Non-pigmented ciliary epithelial cell (primary cell): ENCODE data around the gene RGS12.

Source experiments
- DNase-seq: peaks from one replicate; pipeline ENCODE4 v3.0.0-alpha.2; 2010; ENCODE audit warnings: low read depth

The RGS12 gene

GRCh38 chr4:3312362-3312761, 19.5 kb downstream of the RGS12 start:
- DNase-seq = no peak

- no peak for DNase-seq
Measured at GRCh38 chr4:3313139-3313538, 20.3 kb downstream of the RGS12 start.

- DNase-seq = no peak
Measured at GRCh38 chr4:3313556-3314228, 20.9 kb downstream of the RGS12 start.

- DNase-seq = no peak
Measured at GRCh38 chr4:3314706-3315260, 22.0 kb downstream of the RGS12 start.

- no peak for DNase-seq
Measured at GRCh38 chr4:3315566-3315965, 22.7 kb downstream of the RGS12 start.

- no peak for DNase-seq
Measured at GRCh38 chr4:3316146-3316545, 23.3 kb downstream of the RGS12 start.

GRCh38 chr4:3317011-3317655, 24.3 kb downstream of the RGS12 start:
- DNase-seq = no peak

- no peak for DNase-seq
Measured at GRCh38 chr4:3317656-3318211, 24.9 kb downstream of the RGS12 start.

GRCh38 chr4:3318561-3319021, 25.8 kb downstream of the RGS12 start:
- no peak for DNase-seq

- no peak for DNase-seq
Measured at GRCh38 chr4:3320361-3321023, 27.7 kb downstream of the RGS12 start.

- DNase-seq = no peak
Measured at GRCh38 chr4:3321295-3321889, 28.6 kb downstream of the RGS12 start.

GRCh38 chr4:3322059-3322550, 29.3 kb downstream of the RGS12 start:
- no peak for DNase-seq

GRCh38 chr4:3323071-3323481, 30.3 kb downstream of the RGS12 start:
- no peak for DNase-seq

GRCh38 chr4:3324093-3324815, 31.4 kb downstream of the RGS12 start:
- no peak for DNase-seq

GRCh38 chr4:3328814-3329663, 36.2 kb downstream of the RGS12 start:
- DNase-seq = no peak

- DNase-seq = no peak
Measured at GRCh38 chr4:3329887-3330286, 37.1 kb downstream of the RGS12 start.

GRCh38 chr4:3330707-3331106, 37.9 kb downstream of the RGS12 start:
- DNase-seq = no peak

- no peak for DNase-seq
Measured at GRCh38 chr4:3331511-3332394, 38.9 kb downstream of the RGS12 start.

GRCh38 chr4:3332498-3332897, 39.7 kb downstream of the RGS12 start:
- no peak for DNase-seq
